Sigmoid colon (tissue), 4 donors: ENCODE data around the gene PCED1B.

Experiments used
- CTCF ChIP-seq, 4 experiments: fragments of 450-650 bp in 3 of 4; fragments of 200-600 bp in 1 of 4; IDR thresholded peaks; one replicate each; pipeline ENCODE4 v1.5.1; 2016 to 2019; ENCODE audit warnings: antibody characterized with exemption in 4 of 4, mild to moderate bottlenecking in 3 of 4, moderate library complexity in 2 of 4
- POLR2A ChIP-seq, 2 donors: fragments of 450-650 bp; IDR thresholded peaks; one replicate each; pipeline ENCODE4 v1.6.1; 2016; ENCODE audit warnings: antibody characterized with exemption in 2 of 2, mild to moderate bottlenecking in 2 of 2, moderate library complexity in 2 of 2
- POLR2AphosphoS5 ChIP-seq, 4 donors: sonication (generic); formaldehyde crosslinking; IDR thresholded peaks; one replicate each; pipeline ENCODE4 v1.6.1; 2017; ENCODE audit warnings: antibody characterized with exemption in 4 of 4

GRCh38 chr12:47156167-47156736 is 76.8 kb downstream of the PCED1B start:
- TF ChIP-seq CTCF (IDR thresholded peaks at IDR 0.05) (no peak), POLR2AphosphoS5 (IDR thresholded peaks at IDR 0.05) (no peak), POLR2A (IDR thresholded peaks at IDR 0.05) (no peak)
